SU-DHL-6 (cell line): ENCODE measurements around the gene HEXB.

Experiments used
- H2AFZ ChIP-seq: fragments of 200-600 bp; sonication (generic); 2 replicates; pipeline ENCODE4 v1.6.1; 2014; ENCODE audit warnings: low read depth, mild to moderate bottlenecking, moderate library complexity, mixed read lengths, antibody characterized with exemption, low read length; ENCODE audit not compliant: severe bottlenecking
- H3F3A ChIP-seq: fragments of 200-600 bp; shearing (Covaris generic); 2 replicates; pipeline ENCODE4 v1.6.0; 2016; ENCODE audit warnings: antibody characterized with exemption, mild to moderate bottlenecking; ENCODE audit not compliant: insufficient read depth
- H3K27ac ChIP-seq: fragments of 200-600 bp; sonication (generic); 2 replicates; pipeline ENCODE4 v1.5.1; 2016; ENCODE audit warnings: low read depth, mild to moderate bottlenecking, low read length, moderate library complexity, mixed read lengths
- H3K27me3 ChIP-seq: fragments of 200-600 bp; sonication (generic), shearing (Covaris generic); 2 replicates; pipeline ENCODE4 v1.6.0; 2014; ENCODE audit warnings: mild to moderate bottlenecking, low read length
- H3K36me3 ChIP-seq: fragments of 200-600 bp; sonication (generic); 2 replicates; pipeline ENCODE4 v1.6.1; 2014; ENCODE audit warnings: mild to moderate bottlenecking, low read length, mixed read lengths
- H3K4me2 ChIP-seq: fragments of 300-600, 200-600 bp; shearing (Covaris generic), sonication (generic); 2 replicates; pipeline ENCODE4 v1.6.0; 2014; ENCODE audit warnings: low read length, low read depth, mild to moderate bottlenecking; ENCODE audit not compliant: poor library complexity, severe bottlenecking
- H3K4me3 ChIP-seq: fragments of 200-600 bp; sonication (generic); 2 replicates; pipeline ENCODE4 v1.5.1; 2014; ENCODE audit warnings: antibody characterized with exemption, low read length, mild to moderate bottlenecking, mixed read lengths; ENCODE audit not compliant: insufficient read depth, poor library complexity, severe bottlenecking
- H3K79me2 ChIP-seq: fragments of 200-600 bp; sonication (generic); 2 replicates; pipeline ENCODE4 v1.6.1; 2014; ENCODE audit warnings: mild to moderate bottlenecking, low read length, moderate library complexity; ENCODE audit not compliant: insufficient read depth
- H3K9ac ChIP-seq: fragments of 200-600 bp; sonication (generic); 2 replicates; pipeline ENCODE4 v1.7.0; 2014; ENCODE audit warnings: mild to moderate bottlenecking, low read length
- H3K9me2 ChIP-seq: fragments of 200-600 bp; sonication (generic); replicated peaks from 2 replicates; pipeline ENCODE4 v1.6.1; 2014; ENCODE audit warnings: low read length; ENCODE audit not compliant: insufficient read depth
- H3K9me3 ChIP-seq: fragments of 200-600 bp; sonication (generic); 2 replicates; pipeline ENCODE4 v1.6.1; 2014; ENCODE audit warnings: low read length, mixed read lengths; ENCODE audit not compliant: insufficient read depth
- H4K20me1 ChIP-seq: fragments of 200-600 bp; sonication (generic); 2 replicates; pipeline ENCODE4 v1.6.1; 2014; ENCODE audit warnings: low read depth, mild to moderate bottlenecking, antibody characterized with exemption, low read length, moderate library complexity, mixed read lengths
- CTCF ChIP-seq: fragments of 200-600 bp; sonication (generic); IDR thresholded peaks from one replicate; pipeline ENCODE4 v1.5.1; 2017; ENCODE audit warnings: antibody characterized with exemption, mild to moderate bottlenecking, low read length, moderate library complexity; ENCODE audit not compliant: insufficient read depth, poor library complexity, severe bottlenecking
- EZH2phosphoT487 ChIP-seq: fragments of 200-600 bp; sonication (generic), shearing (Covaris generic); conservative IDR thresholded peaks from 2 replicates; pipeline ENCODE4 v1.6.1; 2018; ENCODE audit warnings: mild to moderate bottlenecking, antibody characterized with exemption, low read length, moderate library complexity, mixed read lengths

Gene HEXB

GRCh38 chr5:74652576-74652975 is 32.5 kb upstream of the HEXB start:
- no peak overlapping the region for H2AFZ ChIP-seq
- H3K4me3 ChIP-seq = no peak overlapping the region
- H3K27me3 ChIP-seq = no peaks in the 10 kb centered on the region
- TF ChIP-seq EZH2phosphoT487 (no peak), CTCF (no peak)
- no peak overlapping the region for H3K9ac ChIP-seq
- H3K36me3 ChIP-seq = no peaks in the 10 kb centered on the region
- no peaks in the 10 kb centered on the region for H3K9me3 ChIP-seq
- H3F3A ChIP-seq = no peaks in the 10 kb centered on the region
- H4K20me1 ChIP-seq = no peaks in the 10 kb centered on the region
- H3K79me2 ChIP-seq = no peaks in the 10 kb centered on the region
- H3K9me2 ChIP-seq = no peaks in the 10 kb centered on the region
- no peak overlapping the region for H3K4me2 ChIP-seq
- H3K27ac ChIP-seq = no peak overlapping the region

GRCh38 chr5:74653991-74654390 is 31.0 kb upstream of the HEXB start:
- no peak overlapping the region for H2AFZ ChIP-seq
- H3K36me3 ChIP-seq = no peaks in the 10 kb centered on the region
- no peak for TF ChIP-seq CTCF
- no peak for TF ChIP-seq EZH2phosphoT487
- no peaks in the 10 kb centered on the region for H3K9me3 ChIP-seq
- H3K4me3 ChIP-seq = no peak overlapping the region
- H3F3A ChIP-seq = no peaks in the 10 kb centered on the region
- no peak overlapping the region for H3K9ac ChIP-seq
- no peaks in the 10 kb centered on the region for H3K9me2 ChIP-seq
- no peaks in the 10 kb centered on the region for H3K79me2 ChIP-seq
- no peak overlapping the region for H3K4me2 ChIP-seq
- no peaks in the 10 kb centered on the region for H4K20me1 ChIP-seq
- H3K27me3 ChIP-seq = no peaks in the 10 kb centered on the region
- H3K27ac ChIP-seq = no peak overlapping the region

GRCh38 chr5:74655206-74655605 is 29.8 kb upstream of the HEXB start:
- TF ChIP-seq CTCF (no peak), EZH2phosphoT487 (no peak)
- H3K9ac ChIP-seq = no peak overlapping the region
- no peak overlapping the region for H3K4me2 ChIP-seq
- H3K9me2 ChIP-seq = no peaks in the 10 kb centered on the region
- no peaks in the 10 kb centered on the region for H3K27me3 ChIP-seq
- no peak overlapping the region for H2AFZ ChIP-seq
- H3K27ac ChIP-seq = no peak overlapping the region
- no peaks in the 10 kb centered on the region for H3K36me3 ChIP-seq
- no peaks in the 10 kb centered on the region for H3K79me2 ChIP-seq
- no peaks in the 10 kb centered on the region for H3F3A ChIP-seq
- H3K4me3 ChIP-seq = no peak overlapping the region
- no peaks in the 10 kb centered on the region for H4K20me1 ChIP-seq
- no peaks in the 10 kb centered on the region for H3K9me3 ChIP-seq

GRCh38 chr5:74655716-74656115 is 29.3 kb upstream of the HEXB start:
- H3K9ac ChIP-seq = no peak overlapping the region
- no peaks in the 10 kb centered on the region for H3K27me3 ChIP-seq
- TF ChIP-seq CTCF (no peak), EZH2phosphoT487 (no peak)
- H4K20me1 ChIP-seq = no peaks in the 10 kb centered on the region
- H3K36me3 ChIP-seq = no peaks in the 10 kb centered on the region
- no peaks in the 10 kb centered on the region for H3F3A ChIP-seq
- no peak overlapping the region for H3K27ac ChIP-seq
- H3K4me3 ChIP-seq = no peak overlapping the region
- H2AFZ ChIP-seq = no peak overlapping the region
- H3K4me2 ChIP-seq = no peak overlapping the region
- H3K79me2 ChIP-seq = no peaks in the 10 kb centered on the region
- no peaks in the 10 kb centered on the region for H3K9me2 ChIP-seq
- no peaks in the 10 kb centered on the region for H3K9me3 ChIP-seq
